Retina (tissue), 1 donor: ENCODE measurements around the gene CCDC192.
A peak's percentile ranks its signal among the peaks of the same experiment; 100 is the strongest.

Experiments
- DNase-seq: peaks from one replicate; pipeline ENCODE4 v3.0.0-alpha.2; 2016

CCDC192 gene

GRCh38 chr5:127851964-127852363 is 148.8 kb downstream of the CCDC192 start:
- no peak for DNase-seq

DNA sequence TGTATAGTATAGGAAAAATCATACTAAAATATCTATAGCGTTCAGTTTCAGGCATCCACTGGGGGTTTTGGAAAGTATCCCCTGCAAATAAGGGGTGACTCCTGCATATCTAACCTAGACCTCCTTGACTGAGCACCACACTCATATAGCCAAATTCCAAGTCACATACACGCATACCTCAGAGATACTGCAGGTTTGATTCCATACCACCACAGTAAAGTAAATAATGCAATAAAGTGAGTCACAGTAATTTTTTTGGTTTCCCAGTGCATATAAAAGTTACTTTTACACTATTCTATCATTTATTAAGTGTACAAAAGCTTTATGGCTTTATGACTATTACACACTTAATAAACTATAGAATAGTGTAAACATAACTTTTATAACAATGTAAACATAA is 151.3 kb downstream of the CCDC192 start:
- no peak for DNase-seq

DNA sequence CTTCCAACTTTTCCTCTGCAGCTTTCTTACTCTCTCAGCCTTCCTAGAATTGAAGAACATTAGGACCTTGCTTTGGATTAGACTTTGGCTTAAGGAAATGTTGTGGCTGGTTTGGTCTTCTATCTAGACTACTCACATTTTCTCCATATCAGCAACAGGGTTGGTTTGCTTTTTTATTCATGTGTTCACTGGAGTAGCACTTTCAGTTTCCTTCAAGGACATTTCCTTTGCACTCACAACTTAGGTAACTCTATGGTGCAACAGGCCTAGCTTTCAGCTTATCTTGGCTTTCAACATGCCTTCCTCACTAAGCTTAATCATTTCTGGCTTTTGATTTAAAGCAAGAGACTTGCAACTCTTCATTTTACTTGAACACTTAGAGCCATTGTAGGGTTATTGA is 153.1 kb downstream of the CCDC192 start:
- no peak for DNase-seq

GRCh38 chr5:127858116-127858784 is 155.1 kb downstream of the CCDC192 start:
- no peak for DNase-seq

DNA sequence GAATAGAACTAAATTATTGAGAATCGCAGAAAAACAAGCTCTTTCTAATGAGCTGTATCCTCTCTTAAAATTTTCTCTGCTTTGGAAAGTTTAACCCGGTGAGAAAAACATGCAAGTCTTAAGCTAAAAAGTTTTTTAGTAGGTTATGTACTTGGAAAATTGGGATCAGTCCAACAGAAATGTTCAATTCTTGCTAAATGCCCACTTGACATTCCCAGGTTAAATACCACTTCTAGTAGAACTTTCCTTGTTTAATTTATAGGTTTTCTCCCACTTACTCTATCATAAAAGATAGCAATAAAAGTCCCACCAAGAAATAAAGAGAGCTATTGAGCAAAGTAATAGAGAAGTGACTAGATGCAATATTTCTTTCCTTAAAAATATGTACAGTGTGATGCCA is 157.1 kb downstream of the CCDC192 start:
- no peak for DNase-seq

GRCh38 chr5:127863161-127863560 is 160.0 kb downstream of the CCDC192 start:
- no peak for DNase-seq

GRCh38 chr5:127863610-127864395 is 160.6 kb downstream of the CCDC192 start:
- DNase-seq = no peak

DNA sequence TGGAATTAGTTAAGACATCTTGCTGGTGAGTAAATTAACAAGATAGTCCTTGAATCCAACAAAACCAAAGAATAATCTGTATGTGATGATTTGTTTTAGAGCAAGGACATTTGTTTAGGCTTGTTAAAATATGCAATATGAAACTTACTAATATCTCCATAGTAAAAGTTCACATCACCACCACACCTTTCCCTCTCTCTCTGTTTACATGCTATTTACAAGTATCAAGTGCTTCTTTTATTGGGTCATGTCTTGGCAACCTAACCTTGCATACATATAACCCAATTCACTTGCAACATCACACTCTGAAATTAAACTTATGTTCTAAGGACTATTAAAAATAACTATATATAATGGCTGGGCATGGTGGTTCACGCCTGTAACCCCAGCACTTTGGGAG is 161.3 kb downstream of the CCDC192 start:
- no peak for DNase-seq

- DNase-seq = no peak
These were observed 162.1 kb downstream of the CCDC192 start for GRCh38 chr5:127865273-127865672.

- DNase-seq = no peak
These were observed 164.0 kb downstream of the CCDC192 start for GRCh38 chr5:127867022-127867783.

DNA sequence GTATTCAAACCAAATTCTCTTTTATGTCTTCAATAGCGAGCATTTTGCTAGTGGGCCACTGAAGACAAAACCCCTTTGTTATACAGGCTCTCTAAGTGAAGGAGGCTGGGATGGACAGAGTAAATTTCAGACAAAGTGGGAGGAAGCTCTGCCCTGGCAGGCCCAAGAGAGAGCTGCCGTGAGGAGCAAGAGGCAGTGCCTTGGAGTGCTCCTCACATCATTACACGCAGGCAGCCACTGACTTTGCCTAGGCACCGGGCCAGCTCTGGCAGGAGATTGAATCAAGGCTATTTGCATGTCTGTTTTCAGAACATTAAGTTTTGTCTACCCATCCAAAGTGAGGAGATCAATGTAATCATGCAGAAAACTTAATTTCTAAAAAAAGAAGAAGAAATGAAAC is 167.7 kb downstream of the CCDC192 start:
- DNase-seq = no peak

- DNase-seq = no peak
These were observed 168.4 kb downstream of the CCDC192 start for GRCh38 chr5:127871503-127872153.

DNA sequence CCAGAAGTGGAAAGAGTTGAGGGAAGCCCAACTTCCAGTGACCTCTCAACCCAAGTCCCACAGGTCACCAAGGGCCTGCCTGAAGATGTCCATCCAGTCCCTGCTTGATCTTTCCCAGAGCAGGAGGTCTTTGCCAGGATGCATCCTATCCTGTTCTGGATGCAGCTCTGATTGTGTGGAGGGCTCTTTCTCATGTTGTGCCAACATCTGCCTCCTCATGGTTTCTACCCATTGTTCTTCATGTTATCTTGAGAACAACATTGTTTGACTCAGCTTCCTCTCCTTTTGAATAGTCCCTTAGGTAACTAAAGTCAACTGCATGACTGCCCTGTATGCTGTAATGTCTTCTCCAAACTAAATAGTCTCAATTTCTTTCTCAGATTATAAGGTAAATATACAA is 169.3 kb downstream of the CCDC192 start:
- DNase-seq = no peak

DNA sequence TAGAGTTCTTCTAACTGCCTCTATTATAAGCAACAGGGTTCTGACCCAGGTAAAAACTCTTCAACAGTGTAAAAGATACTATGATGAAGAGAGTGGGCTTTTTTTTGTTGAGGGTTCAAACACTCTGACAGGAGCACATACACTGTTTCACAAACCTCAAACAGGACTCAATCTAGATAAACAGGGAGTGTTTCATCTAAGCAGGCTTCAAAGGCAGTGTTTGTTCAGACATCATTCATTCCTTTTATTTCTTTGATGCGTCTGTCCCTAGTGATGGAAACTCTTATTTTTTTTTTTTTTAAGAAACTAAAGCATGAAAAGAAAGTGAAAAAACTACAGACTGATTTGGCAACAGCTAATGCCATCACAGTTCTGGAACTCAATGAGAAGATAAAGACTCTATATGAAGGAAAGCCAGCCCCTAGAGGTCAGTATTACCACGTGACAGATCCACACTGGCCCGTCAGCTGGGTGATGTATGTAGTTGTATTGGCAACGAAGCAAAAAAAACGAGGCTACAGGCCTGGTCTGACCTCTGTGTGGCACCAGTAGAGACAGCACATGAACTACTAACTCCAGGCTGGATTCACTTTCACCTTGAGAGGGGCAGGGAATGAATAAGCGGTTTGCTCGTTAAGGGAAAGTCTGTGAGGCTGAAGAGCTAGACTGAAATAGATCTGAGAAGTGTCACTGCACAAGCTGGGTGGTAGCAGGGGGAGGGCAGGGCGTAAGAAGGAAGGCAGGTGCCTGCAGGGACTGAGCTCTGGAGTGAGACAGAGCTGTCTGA is 172.2 kb downstream of the CCDC192 start:
- DNase-seq = peak; percentile 79

GRCh38 chr5:127876384-127876783 is 173.2 kb downstream of the CCDC192 start:
- no peak for DNase-seq

DNA sequence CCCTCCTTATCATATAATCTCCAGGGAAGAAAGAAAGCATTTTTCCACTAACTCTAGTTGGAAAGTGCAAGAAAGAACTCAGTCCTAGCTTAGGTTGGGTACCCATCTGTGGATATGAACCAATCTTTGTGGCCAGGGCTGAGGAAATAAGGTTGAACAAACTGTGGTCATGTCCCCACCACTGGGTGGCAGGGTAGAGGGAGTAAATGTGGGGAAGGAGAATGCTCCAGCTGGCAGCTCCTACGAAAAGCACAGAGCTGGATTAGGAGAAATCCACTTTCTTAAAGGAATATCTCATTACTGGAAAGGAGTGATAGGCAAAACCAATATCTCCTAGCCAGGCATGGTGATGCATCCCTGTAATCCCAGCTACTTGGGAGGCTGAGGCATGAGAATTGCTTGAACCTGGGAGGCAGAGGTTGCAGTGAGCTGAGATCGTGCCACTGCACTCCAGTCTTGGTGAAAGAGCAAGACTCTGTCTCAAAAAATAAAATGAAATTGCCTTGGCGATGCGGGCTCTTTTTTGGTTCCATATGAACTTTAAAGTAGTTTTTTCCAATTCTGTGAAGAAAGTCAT is 175.1 kb downstream of the CCDC192 start:
- peak; percentile 11 for DNase-seq

DNA sequence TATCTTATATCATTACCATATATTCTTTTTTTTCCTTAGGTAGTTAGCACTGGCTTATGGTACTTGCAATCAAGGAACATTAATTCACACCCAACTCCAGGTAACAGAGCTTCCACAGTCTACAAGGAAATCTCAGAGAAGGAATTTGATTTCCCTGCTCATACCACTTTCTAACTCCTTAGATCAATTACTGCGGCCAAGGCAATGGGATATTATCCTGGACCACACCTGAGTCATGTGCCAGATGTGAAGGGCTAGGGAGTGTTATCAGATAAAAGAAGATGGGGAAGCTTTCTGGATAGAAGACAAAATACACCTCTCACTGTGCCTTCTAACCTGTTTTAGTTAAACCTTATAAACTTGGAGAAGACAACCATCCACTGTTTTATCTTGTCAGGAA is 181.2 kb downstream of the CCDC192 start:
- DNase-seq = no peak

- no peak for DNase-seq
These were observed 182.0 kb downstream of the CCDC192 start for GRCh38 chr5:127885176-127885575.

DNA sequence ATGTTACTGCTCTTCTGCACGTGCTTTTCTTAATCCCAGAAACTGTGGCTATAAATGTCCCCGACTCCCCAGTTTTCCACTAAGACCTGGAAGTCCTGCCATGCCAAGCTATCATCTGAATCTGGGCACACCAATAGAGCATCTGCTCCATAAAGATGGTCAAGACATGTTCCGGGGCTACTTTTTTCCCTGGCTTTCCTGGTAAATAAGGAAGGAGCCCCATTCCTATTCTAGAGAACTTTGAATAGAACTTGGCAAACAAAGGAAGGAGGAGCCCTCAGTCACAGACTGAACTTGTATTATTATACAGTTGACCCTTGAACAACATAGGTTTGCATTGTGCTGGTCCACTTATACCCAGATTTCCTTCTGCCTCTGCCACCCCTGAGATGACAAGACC is 182.9 kb downstream of the CCDC192 start:
- no peak for DNase-seq

DNA sequence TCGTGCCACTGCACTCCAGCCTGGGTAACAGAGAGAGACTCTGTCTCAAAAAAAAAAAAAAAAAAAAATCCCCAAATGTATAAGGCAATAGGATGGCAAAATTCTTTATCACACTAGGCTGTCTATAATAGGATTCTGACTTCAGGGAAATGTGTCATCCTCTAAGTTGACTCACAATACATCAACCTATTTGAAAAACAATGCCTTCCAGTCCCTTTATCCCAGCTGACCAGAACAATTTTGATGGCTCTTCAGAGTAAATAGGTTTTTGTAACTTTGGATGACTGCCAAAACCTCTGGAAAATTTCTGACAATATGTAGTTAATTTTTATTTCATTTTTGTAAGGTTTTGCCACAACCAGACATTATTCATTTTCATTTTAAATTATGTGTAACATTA is 184.1 kb downstream of the CCDC192 start:
- no peak for DNase-seq

DNA sequence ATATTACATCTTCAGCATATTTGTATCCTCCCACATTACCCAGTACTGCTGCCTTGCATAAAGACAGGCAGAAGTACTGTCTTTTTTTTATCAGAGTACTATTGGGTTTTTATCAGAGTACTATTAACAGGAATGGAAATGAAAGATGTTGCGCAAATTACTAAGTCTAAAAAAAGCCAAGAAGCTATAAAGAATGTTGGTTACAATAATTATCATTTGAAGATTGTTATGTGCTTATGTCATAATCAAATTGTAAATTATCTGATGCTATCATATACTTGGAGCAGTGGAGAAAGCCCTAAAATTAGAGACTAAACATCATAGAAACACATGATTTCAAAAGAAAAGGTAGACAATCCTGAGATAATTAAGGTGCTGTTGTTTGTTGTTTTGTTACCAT is 188.8 kb downstream of the CCDC192 start:
- no peak for DNase-seq
